Fibroblast of lung (primary cell): Measurements from ENCODE around the gene ZNF143. TPM values are rescaled to one million over a fixed set of nuclear protein-coding genes. Genes with fewer than 3 reads are reported as not detected.
"Not testable (repeated sequence)": the region's sequence is repeated elsewhere in the genome, so short reads cannot be mapped to it uniquely, and the experiment has no call there.

Experiments used
- DNase-seq, 2 donors: peaks; one replicate each; pipeline versions ENCODE4 v3.0.0 to v3.0.0-alpha.2; 2010; ENCODE audit warnings: low read depth in 2 of 2
- H2AFZ ChIP-seq: 2 replicates; pipeline ENCODE4 v1.5.1; 2012; ENCODE audit warnings: low read length, control low read depth, inconsistent platforms
- H3K27ac ChIP-seq: 2 replicates; pipeline ENCODE4 v1.5.1; 2011; ENCODE audit warnings: low read length, control low read depth; ENCODE audit not compliant: insufficient read depth
- H3K27me3 ChIP-seq: 2 replicates; pipeline ENCODE4 v1.5.1; 2011; ENCODE audit warnings: mild to moderate bottlenecking, low read length; ENCODE audit not compliant: control insufficient read depth, insufficient read depth
- H3K36me3 ChIP-seq: 2 replicates; pipeline ENCODE4 v1.5.1; 2011; ENCODE audit warnings: low read length; ENCODE audit not compliant: control insufficient read depth, insufficient read depth
- H3K4me1 ChIP-seq: 2 replicates; pipeline ENCODE4 v1.5.1; 2011; ENCODE audit warnings: low read length; ENCODE audit not compliant: control insufficient read depth, insufficient read depth; ENCODE audit errors: extremely low read depth
- H3K4me2 ChIP-seq: 2 replicates; pipeline ENCODE4 v1.5.1; 2011; ENCODE audit warnings: low read length, control low read depth; ENCODE audit not compliant: insufficient read depth; ENCODE audit errors: extremely low read depth
- H3K4me3 ChIP-seq, 4 experiments: fragments of 200-600 bp in 1 of 4; sonication (generic) in 1 of 4; replicated peaks in 1 of 4; 2 replicates each; pipeline ENCODE4 v1.5.1; 2011 to 2016; ENCODE audit warnings: low read length in 4 of 4, low read depth in 3 of 4, mild to moderate bottlenecking in 3 of 4, control low read depth in 2 of 4, inconsistent platforms in 1 of 4, mixed read lengths in 1 of 4; ENCODE audit not compliant: insufficient read depth in 1 of 4; ENCODE audit errors: control extremely low read depth in 1 of 4
- H3K79me2 ChIP-seq: 2 replicates; pipeline ENCODE4 v1.5.1; 2012; ENCODE audit warnings: mild to moderate bottlenecking, low read length, inconsistent platforms; ENCODE audit not compliant: control insufficient read depth, insufficient read depth
- H3K9ac ChIP-seq: 2 replicates; pipeline ENCODE4 v1.5.1; 2011; ENCODE audit warnings: mild to moderate bottlenecking, low read length, control low read depth; ENCODE audit not compliant: insufficient read depth
- H3K9me3 ChIP-seq: 2 replicates; pipeline ENCODE4 v1.5.1; 2012; ENCODE audit warnings: low read depth, low read length; ENCODE audit not compliant: control insufficient read depth, insufficient read depth
- H4K20me1 ChIP-seq: 2 replicates; pipeline ENCODE4 v1.5.1; 2011; ENCODE audit warnings: low read length; ENCODE audit not compliant: control insufficient read depth, insufficient read depth; ENCODE audit errors: extremely low read depth
- CTCF ChIP-seq, 2 donors: IDR thresholded peaks in 1 of 2; conservative IDR thresholded peaks in 1 of 2; 1 replicate in 1 of 2; 2 replicates in 1 of 2; pipeline ENCODE4 v1.5.1; 2011 to 2012; ENCODE audit warnings: low read length in 2 of 2, control low read depth in 1 of 2, inconsistent platforms in 1 of 2, low read depth in 1 of 2, mild to moderate bottlenecking in 1 of 2
- EZH2 ChIP-seq: IDR thresholded peaks from 2 replicates; pipeline ENCODE4 v1.5.1; 2012; ENCODE audit warnings: low read length, control low read depth, mild to moderate bottlenecking; ENCODE audit errors: missing control alignments
- polyA plus RNA-seq, 2 donors: library from polyadenylated mRNA; depleted of rRNA in 1 of 2; stranded (reverse) in 1 of 2; unstranded in 1 of 2; fragments of >200 nt; gene quantifications; 2 replicates each; pipeline ENCODE4 v1.2.1, GENCODE V29; 2011 to 2012; ENCODE audit warnings: missing spikeins in 1 of 2
- total RNA-seq: library from RNA; depleted of rRNA; stranded (reverse); fragments of >200 nt; gene quantifications from 2 replicates; pipeline ENCODE4 v1.2.1, GENCODE V29; 2014

ZNF143 gene
- total and polyA plus RNA-seq, 2 donors (not counting 1 experiment from before 2014, with no cell fraction given) = 22.6 to 36.2 TPM

GRCh38 chr11:9512370-9513019 lies 51.7 kb downstream of the ZNF143 start:
- no peaks in the 10 kb centered on the region for H3K79me2 ChIP-seq
- H3K4me2 ChIP-seq = no peak overlapping the region
- no peak overlapping the region for H3K27ac ChIP-seq
- H3K36me3 ChIP-seq = peaks cover 6% of the 10 kb centered on the region
- H3K4me1 ChIP-seq = no peaks in the 10 kb centered on the region
- no peaks in the 10 kb centered on the region for H3K9me3 ChIP-seq
- no peak overlapping the region for H2AFZ ChIP-seq
- H3K27me3 ChIP-seq = no peaks in the 10 kb centered on the region
- peak in 1 of 2 donors; percentile 23 for DNase-seq
- H3K9ac ChIP-seq = no peak overlapping the region
- H4K20me1 ChIP-seq = no peaks in the 10 kb centered on the region
- no peak overlapping the region for H3K4me3 ChIP-seq
- no peak for TF ChIP-seq CTCF (conservative IDR thresholded peaks at IDR 0.05 in 1 of 2, IDR thresholded peaks at IDR 0.05 in 1 of 2; ENCODE audit: low read depth in 1 of 2, low read length in 2 of 2)
- TF ChIP-seq EZH2 = no peak

- H3K27me3 ChIP-seq, H3K4me2 ChIP-seq, H3K27ac ChIP-seq, H3K9ac ChIP-seq, DNase-seq, H3K4me1 ChIP-seq, H3K4me3 ChIP-seq, H3K36me3 ChIP-seq, H2AFZ ChIP-seq, H3K9me3 ChIP-seq, H3K79me2 ChIP-seq, H4K20me1 ChIP-seq: not testable (repeated sequence)
These were observed 53.8 kb downstream of the ZNF143 start for GRCh38 chr11:9514576-9514975.

- no peaks in the 10 kb centered on the region for H3K79me2 ChIP-seq
- no peak overlapping the region for H3K27ac ChIP-seq
- no peaks in the 10 kb centered on the region for H4K20me1 ChIP-seq
- no peaks in the 10 kb centered on the region for H3K4me1 ChIP-seq
- H3K9ac ChIP-seq = no peak overlapping the region
- H3K9me3 ChIP-seq = no peaks in the 10 kb centered on the region
- no peaks in the 10 kb centered on the region for H3K27me3 ChIP-seq
- no peak for TF ChIP-seq CTCF (conservative IDR thresholded peaks at IDR 0.05 in 1 of 2, IDR thresholded peaks at IDR 0.05 in 1 of 2; ENCODE audit: low read depth in 1 of 2, low read length in 2 of 2)
- no peak for TF ChIP-seq EZH2
- peaks cover 6% of the 10 kb centered on the region for H3K36me3 ChIP-seq
- no peak overlapping the region for H2AFZ ChIP-seq
- no peak overlapping the region for H3K4me2 ChIP-seq
- DNase-seq = no peak
- H3K4me3 ChIP-seq = no peak overlapping the region
These were observed 55.3 kb downstream of the ZNF143 start for GRCh38 chr11:9516113-9516512.
